Activated naive CD4-positive, alpha-beta T cell treated with anti-CD3 and anti-CD28 coated beads, Interleukin-2, amount 50 U/mL, for 72 hours (primary cell): ENCODE results near the gene NFKB1. TPM values are rescaled to one million over a fixed set of nuclear protein-coding genes. Genes with fewer than 3 reads are reported as not detected.
"Not testable (repeated sequence)": the region's sequence is repeated elsewhere in the genome, so short reads cannot be mapped to it uniquely, and the experiment has no call there.

Source experiments
- ATAC-seq, 2 donors: fragments of 150-1000 bp; cut with Tn5 transposase; 2 replicates each; pipeline ENCODE4 v1.10.0; 2021; ENCODE audit warnings: mild to moderate bottlenecking in 2 of 2, moderate library complexity in 2 of 2
- DNase-seq, 2 donors: peaks; one replicate each; pipeline ENCODE4 v3.0.0; 2021 to 2022; ENCODE audit warnings: low spot score in 2 of 2
- H3K27ac Mint-ChIP-seq, 2 donors: one replicate each; pipeline ENCODE4 v1.8.0; 2022; ENCODE audit warnings: mild to moderate bottlenecking in 2 of 2, mixed read lengths in 2 of 2
- H3K36me3 Mint-ChIP-seq, 2 donors: one replicate each; pipeline ENCODE4 v1.8.0; 2022; ENCODE audit warnings: mixed read lengths in 2 of 2
- H3K9me3 Mint-ChIP-seq, 2 donors: one replicate each; pipeline ENCODE4 v1.8.0; 2022; ENCODE audit warnings: mixed read lengths in 2 of 2
- total RNA-seq, 2 donors: library from RNA; stranded (reverse); gene quantifications; one replicate each; pipeline ENCODE4 v1.2.3, GENCODE V29; 2022

NFKB1 gene
- 100 to 1,000 TPM; 105 to 149 TPM for total RNA-seq

- ATAC-seq = peak; percentile 78 to 80
- H3K9me3 Mint-ChIP-seq = no peaks in the 10 kb centered on the region
- peaks cover 27 to 43% of the 10 kb centered on the region in 2 donors for H3K36me3 Mint-ChIP-seq
- DNase-seq = peak; percentile 64 to 84
- H3K27ac Mint-ChIP-seq = peak within 1 kb of the TSS; percentile 85 to 98
Observed at GRCh38 chr4:102500696-102501446, at the start of gene NFKB1. NFKB1 (plus strand) TSS chr4:102501359; CDS start chr4:102525519, 24,160 bp downstream.

GRCh38 chr4:102452854-102453253, 48.3 kb upstream of the NFKB1 start:
- ATAC-seq (no peak), DNase-seq (no peak)
- Mint-ChIP-seq H3K27ac (no peak overlapping the region), H3K36me3 (no peaks in the 10 kb centered on the region), H3K9me3 (no peaks in the 10 kb centered on the region)

- DNase-seq (no peak), ATAC-seq (no peak)
- Mint-ChIP-seq H3K27ac (no peak overlapping the region), H3K36me3 (no peaks in the 10 kb centered on the region), H3K9me3 (no peaks in the 10 kb centered on the region)
Observed at GRCh38 chr4:102453827-102454226, 47.3 kb upstream of the NFKB1 start.

GRCh38 chr4:102454268-102454667, 46.9 kb upstream of the NFKB1 start:
- ATAC-seq (no peak), DNase-seq (no peak)
- Mint-ChIP-seq H3K36me3 (no peaks in the 10 kb centered on the region), H3K27ac (no peak overlapping the region), H3K9me3 (no peaks in the 10 kb centered on the region)

GRCh38 chr4:102454981-102455685, 46.0 kb upstream of the NFKB1 start:
- ATAC-seq (no peak), DNase-seq (no peak)
- H3K36me3 Mint-ChIP-seq = peaks cover 7 to 8% of the 10 kb centered on the region in 2 donors
- H3K27ac Mint-ChIP-seq = no peak overlapping the region
- H3K9me3 Mint-ChIP-seq = peaks cover 6% of the 10 kb centered on the region in 2 donors

- no peak for DNase-seq
- no peak for ATAC-seq
- Mint-ChIP-seq H3K9me3 (peaks cover 9% of the 10 kb centered on the region in 2 donors), H3K27ac (no peak overlapping the region), H3K36me3 (peaks cover 11 to 13% of the 10 kb centered on the region in 2 donors)
Observed at GRCh38 chr4:102455750-102456149, 45.4 kb upstream of the NFKB1 start.

- no peak overlapping the region for H3K27ac Mint-ChIP-seq
- peaks cover 7 to 10% of the 10 kb centered on the region in 2 donors for H3K9me3 Mint-ChIP-seq
- ATAC-seq (no peak), DNase-seq (no peak)
- peaks cover 0 to 2% of the 10 kb centered on the region in 2 donors for H3K36me3 Mint-ChIP-seq
Observed at GRCh38 chr4:102466298-102466697, 34.9 kb upstream of the NFKB1 start.

GRCh38 chr4:102469806-102470205, 31.4 kb upstream of the NFKB1 start:
- no peaks in the 10 kb centered on the region for H3K36me3 Mint-ChIP-seq
- DNase-seq (no peak), ATAC-seq (no peak)
- H3K27ac Mint-ChIP-seq = peak overlapping the region in 1 of 2 donors; percentile 24
- no peaks in the 10 kb centered on the region for H3K9me3 Mint-ChIP-seq

GRCh38 chr4:102472441-102473013, 28.6 kb upstream of the NFKB1 start:
- H3K27ac Mint-ChIP-seq = no peak overlapping the region
- peaks cover 9 to 10% of the 10 kb centered on the region in 2 donors for H3K36me3 Mint-ChIP-seq
- ATAC-seq (no peak), DNase-seq (no peak)
- H3K9me3 Mint-ChIP-seq = peaks cover 9% of the 10 kb centered on the region in 2 donors

GRCh38 chr4:102473476-102473875, 27.7 kb upstream of the NFKB1 start:
- no peak overlapping the region for H3K27ac Mint-ChIP-seq
- DNase-seq (no peak), ATAC-seq (no peak)
- peaks cover 9% of the 10 kb centered on the region in 2 donors for H3K9me3 Mint-ChIP-seq
- peaks cover 9 to 10% of the 10 kb centered on the region in 2 donors for H3K36me3 Mint-ChIP-seq

- peaks cover 14 to 20% of the 10 kb centered on the region in 2 donors for H3K9me3 Mint-ChIP-seq
- DNase-seq = no peak
- peak overlapping the region in 1 of 2 donors; percentile 4 for H3K27ac Mint-ChIP-seq
- ATAC-seq = no peak
- peaks cover 19 to 21% of the 10 kb centered on the region in 2 donors for H3K36me3 Mint-ChIP-seq
Observed at GRCh38 chr4:102474736-102475504, 26.2 kb upstream of the NFKB1 start.

- Mint-ChIP-seq H3K9me3 (peaks cover 14 to 31% of the 10 kb centered on the region in 2 donors), H3K27ac (no peak overlapping the region), H3K36me3 (peaks cover 19 to 32% of the 10 kb centered on the region in 2 donors)
- ATAC-seq (no peak), DNase-seq (no peak)
Observed at GRCh38 chr4:102477657-102478056, 23.5 kb upstream of the NFKB1 start.

GRCh38 chr4:102478186-102478585, 23.0 kb upstream of the NFKB1 start:
- peaks cover 19 to 32% of the 10 kb centered on the region in 2 donors for H3K36me3 Mint-ChIP-seq
- no peak for DNase-seq
- no peak overlapping the region for H3K27ac Mint-ChIP-seq
- H3K9me3 Mint-ChIP-seq = peaks cover 14 to 31% of the 10 kb centered on the region in 2 donors
- no peak for ATAC-seq

GRCh38 chr4:102479832-102480231, 21.3 kb upstream of the NFKB1 start:
- H3K27ac Mint-ChIP-seq, ATAC-seq, DNase-seq: not testable (repeated sequence)
- peaks cover 19 to 32% of the 10 kb centered on the region in 2 donors for H3K36me3 Mint-ChIP-seq
- peaks cover 14 to 35% of the 10 kb centered on the region in 2 donors for H3K9me3 Mint-ChIP-seq

- no peak for DNase-seq
- no peak overlapping the region for H3K27ac Mint-ChIP-seq
- peaks cover 10 to 34% of the 10 kb centered on the region in 2 donors for H3K36me3 Mint-ChIP-seq
- H3K9me3 Mint-ChIP-seq = peaks cover 12 to 39% of the 10 kb centered on the region in 2 donors
- no peak for ATAC-seq
Observed at GRCh38 chr4:102483120-102483519, 18.0 kb upstream of the NFKB1 start.

- peaks cover 4 to 30% of the 10 kb centered on the region in 2 donors for H3K36me3 Mint-ChIP-seq
- H3K9me3 Mint-ChIP-seq = peaks cover 10 to 42% of the 10 kb centered on the region in 2 donors
- not testable (repeated sequence) for DNase-seq, ATAC-seq
- peak overlapping the region in 1 of 2 donors; percentile 51 for H3K27ac Mint-ChIP-seq
Observed at GRCh38 chr4:102483990-102484692, 17.0 kb upstream of the NFKB1 start.
